Brain microvascular endothelial cell (primary cell): ENCODE results near the gene PDCD1.

ENCODE experiments used
- DNase-seq: peaks from one replicate; pipeline ENCODE4 v3.0.0-alpha.2; 2020
- H3K27ac ChIP-seq: fragments of 250-450 bp; sonication (Bioruptor Pico); 2 replicates; pipeline ENCODE4 v1.5.1; 2020; ENCODE audit warnings: mild to moderate bottlenecking, moderate library complexity
- H3K27me3 ChIP-seq: fragments of 250-450 bp; sonication (Bioruptor Pico); replicated peaks from 2 replicates; pipeline ENCODE4 v1.5.1; 2020; ENCODE audit warnings: mild to moderate bottlenecking
- H3K36me3 ChIP-seq: fragments of 250-450 bp; sonication (Bioruptor Pico); replicated peaks from 2 replicates; pipeline ENCODE4 v1.5.1; 2020; ENCODE audit warnings: mild to moderate bottlenecking
- H3K4me3 ChIP-seq: 2 replicates; pipeline ENCODE4 v1.5.1; 2011; ENCODE audit warnings: low read depth, mild to moderate bottlenecking, control low read depth, low read length, moderate library complexity
- in situ Hi-C: cut with HindIII; loops from 2 replicates; pipeline ENCODE4 v1.10.0; 2017; ENCODE audit warnings: low sequenced_read_pairs, low pct_ligation_motif_present
- TF ChIP-seq, protein P1 (sequence below): IDR thresholded peaks from 2 replicates; pipeline ENCODE4 v1.5.1; 2011; ENCODE audit warnings: low read depth, mild to moderate bottlenecking, moderate library complexity, low read length, control low read depth, inconsistent platforms; ENCODE audit errors: missing control alignments

The PDCD1 gene

DNA sequence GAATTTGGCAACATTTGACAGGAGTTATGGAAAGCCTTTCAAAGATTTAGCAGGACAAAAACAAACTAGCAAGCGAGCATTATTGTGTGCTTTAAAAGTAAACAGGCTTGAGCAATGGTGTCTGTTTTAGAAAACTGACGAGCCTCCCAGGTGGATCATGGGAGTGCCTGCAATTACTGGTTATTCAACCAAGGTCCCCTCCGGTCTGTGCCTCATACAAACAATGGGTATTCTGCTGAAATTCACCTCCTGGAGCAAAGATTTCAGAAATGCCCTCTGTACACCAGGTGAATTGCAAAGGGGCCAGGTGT lies 33.2 kb upstream of the PDCD1 start:
- Histone ChIP-seq H3K36me3 (no peaks in the 10 kb centered on the region), H3K4me3 (no peak overlapping the region), H3K27ac (no peak overlapping the region), H3K27me3 (no peaks in the 10 kb centered on the region)
- TF ChIP-seq, protein P1, sequence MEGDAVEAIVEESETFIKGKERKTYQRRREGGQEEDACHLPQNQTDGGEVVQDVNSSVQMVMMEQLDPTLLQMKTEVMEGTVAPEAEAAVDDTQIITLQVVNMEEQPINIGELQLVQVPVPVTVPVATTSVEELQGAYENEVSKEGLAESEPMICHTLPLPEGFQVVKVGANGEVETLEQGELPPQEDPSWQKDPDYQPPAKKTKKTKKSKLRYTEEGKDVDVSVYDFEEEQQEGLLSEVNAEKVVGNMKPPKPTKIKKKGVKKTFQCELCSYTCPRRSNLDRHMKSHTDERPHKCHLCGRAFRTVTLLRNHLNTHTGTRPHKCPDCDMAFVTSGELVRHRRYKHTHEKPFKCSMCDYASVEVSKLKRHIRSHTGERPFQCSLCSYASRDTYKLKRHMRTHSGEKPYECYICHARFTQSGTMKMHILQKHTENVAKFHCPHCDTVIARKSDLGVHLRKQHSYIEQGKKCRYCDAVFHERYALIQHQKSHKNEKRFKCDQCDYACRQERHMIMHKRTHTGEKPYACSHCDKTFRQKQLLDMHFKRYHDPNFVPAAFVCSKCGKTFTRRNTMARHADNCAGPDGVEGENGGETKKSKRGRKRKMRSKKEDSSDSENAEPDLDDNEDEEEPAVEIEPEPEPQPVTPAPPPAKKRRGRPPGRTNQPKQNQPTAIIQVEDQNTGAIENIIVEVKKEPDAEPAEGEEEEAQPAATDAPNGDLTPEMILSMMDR, result no peak
- in situ Hi-C loops, result no loop called here
- no peak for DNase-seq

DNA sequence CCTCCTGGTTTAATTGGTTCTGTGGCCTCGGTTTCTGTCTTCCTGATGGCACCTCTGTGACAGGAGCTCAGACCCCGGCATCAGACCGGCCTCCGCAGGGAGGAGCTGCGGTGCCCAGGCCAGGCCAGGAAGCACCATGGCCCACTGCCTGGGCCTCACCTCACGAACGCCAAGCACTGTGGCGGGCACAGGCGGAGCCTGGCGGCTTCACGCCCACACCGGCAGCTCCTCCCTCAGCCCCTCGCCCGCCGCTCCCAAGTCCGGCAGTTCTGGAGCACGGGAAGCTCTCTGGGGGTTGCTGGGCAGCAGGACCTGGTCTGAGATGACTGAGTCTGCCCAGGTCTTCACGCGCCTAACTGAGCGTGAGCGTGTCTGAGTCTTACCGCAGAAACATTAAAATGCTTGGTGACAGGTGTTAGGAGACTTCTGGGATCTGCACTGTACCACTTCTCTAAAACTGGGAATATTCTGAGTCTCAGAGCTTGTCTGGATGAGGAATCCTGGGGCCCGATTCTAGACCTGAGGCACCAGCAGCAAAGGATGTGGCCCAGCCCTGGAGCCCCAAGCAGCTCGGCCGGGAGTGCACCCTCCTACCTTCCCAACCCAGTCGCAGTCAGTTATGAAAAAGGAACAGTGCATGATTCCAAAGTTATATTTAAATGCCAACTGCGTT lies 32.8 kb upstream of the PDCD1 start:
- no peaks in the 10 kb centered on the region for H3K27me3 ChIP-seq
- H3K36me3 ChIP-seq, result no peaks in the 10 kb centered on the region
- no peak overlapping the region for H3K27ac ChIP-seq
- no peak for DNase-seq
- TF ChIP-seq, protein P1, result no peak
- in situ Hi-C loops, result no loop called here
- no peak overlapping the region for H3K4me3 ChIP-seq

DNA sequence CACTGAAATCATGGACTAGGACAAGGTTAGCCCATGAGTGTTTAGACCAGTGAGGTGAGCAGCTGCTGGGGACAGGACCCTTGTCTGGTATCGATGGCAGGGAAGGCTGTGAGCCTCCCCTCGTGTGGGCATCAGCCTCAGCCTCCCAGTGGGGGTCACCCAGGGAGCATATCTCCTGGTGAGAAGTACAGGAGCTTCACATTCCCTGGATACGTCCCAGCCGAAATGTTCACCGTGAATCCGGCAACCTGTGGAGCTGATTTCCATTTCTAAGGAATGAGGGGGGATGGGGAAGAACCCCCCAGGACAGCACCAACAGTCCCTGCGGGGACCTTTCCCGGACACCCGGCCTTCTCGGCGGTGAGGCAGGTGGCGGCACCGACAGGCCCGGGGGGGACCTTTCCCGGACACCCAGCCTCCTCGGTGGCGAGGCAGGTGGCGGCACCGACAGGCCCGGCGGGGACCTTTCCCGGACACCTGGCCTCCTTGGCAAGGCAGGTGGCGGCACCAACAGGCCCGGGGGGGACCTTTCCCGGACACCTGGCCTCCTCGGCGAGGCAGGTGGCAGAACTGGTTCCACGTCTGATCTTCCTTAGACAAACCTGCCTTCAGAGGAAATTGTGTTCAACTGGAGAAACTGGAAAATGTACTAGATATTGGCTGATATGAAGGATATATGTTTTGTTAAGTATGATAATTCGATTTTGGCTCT lies 32.0 kb upstream of the PDCD1 start:
- in situ Hi-C loops, result no loop called here
- TF ChIP-seq, protein P1, result no peak
- no peak for DNase-seq
- no peaks in the 10 kb centered on the region for H3K36me3 ChIP-seq
- no peaks in the 10 kb centered on the region for H3K27me3 ChIP-seq
- no peak overlapping the region for H3K27ac ChIP-seq
- H3K4me3 ChIP-seq, result no peak overlapping the region

DNA sequence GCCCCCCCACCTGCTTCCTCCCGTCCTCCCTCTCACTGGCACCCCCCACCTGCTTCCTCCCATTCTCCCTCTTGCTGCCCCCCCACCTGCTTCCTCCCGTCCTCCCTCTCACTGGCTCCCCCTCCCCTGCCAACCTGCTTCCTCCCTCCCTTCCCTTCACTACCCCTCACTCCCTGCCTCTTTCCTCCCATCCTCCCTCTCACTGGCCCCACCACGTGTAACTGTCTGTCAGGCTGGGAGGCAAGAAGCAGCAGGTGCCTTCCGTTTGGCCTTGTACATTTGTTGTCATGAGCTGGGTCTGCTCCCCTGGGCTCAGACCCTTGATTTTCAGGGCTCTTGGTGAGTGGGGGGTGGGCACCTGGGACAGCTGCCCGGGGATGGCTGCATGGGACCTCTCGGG lies 29.9 kb upstream of the PDCD1 start:
- TF ChIP-seq, protein P1, result no peak
- DNase-seq, result no peak
- H3K27me3 ChIP-seq, result no peaks in the 10 kb centered on the region
- no peaks in the 10 kb centered on the region for H3K36me3 ChIP-seq
- in situ Hi-C loops, result no loop called here
- H3K27ac ChIP-seq, result no peak overlapping the region
- H3K4me3 ChIP-seq, result no peak overlapping the region

DNA sequence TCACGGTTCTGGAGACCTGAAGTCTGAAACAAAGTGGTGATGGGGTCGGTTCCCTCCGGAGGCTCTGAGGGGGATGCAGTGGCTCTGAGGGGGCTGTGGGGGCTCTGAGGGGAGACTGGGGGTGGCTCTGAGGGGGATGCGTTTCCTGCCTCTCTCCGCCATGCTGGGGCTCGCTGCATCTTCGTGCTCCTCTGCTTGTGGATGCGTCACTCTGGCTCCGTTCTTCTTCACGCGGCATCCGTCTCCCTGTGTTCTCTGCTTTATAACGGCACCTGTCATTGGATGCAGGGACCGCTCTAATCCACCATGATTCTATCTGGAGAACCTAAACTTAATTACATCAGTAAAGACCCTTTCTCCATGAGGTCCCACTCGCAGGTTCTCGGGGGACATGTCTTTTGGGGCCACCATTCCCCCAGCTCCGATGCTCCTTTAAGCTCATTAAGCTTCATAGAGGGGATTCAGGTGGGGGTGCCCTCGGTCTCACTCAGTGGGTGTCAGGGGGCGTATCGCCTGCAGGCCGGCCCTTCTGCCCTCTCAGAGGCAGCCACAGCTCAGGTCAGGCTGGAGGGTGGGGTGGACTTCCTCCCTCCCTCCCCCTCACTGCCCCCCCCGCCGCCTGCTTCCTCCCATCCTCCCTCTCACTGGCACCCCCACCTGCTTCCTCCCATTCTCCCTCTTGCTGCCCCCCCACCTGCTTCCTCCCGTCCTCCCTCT lies 29.3 kb upstream of the PDCD1 start:
- no peak overlapping the region for H3K4me3 ChIP-seq
- TF ChIP-seq, protein P1, result no peak
- in situ Hi-C loops, result no loop called here
- H3K27me3 ChIP-seq, result no peaks in the 10 kb centered on the region
- no peak overlapping the region for H3K27ac ChIP-seq
- DNase-seq, result no peak
- no peaks in the 10 kb centered on the region for H3K36me3 ChIP-seq
